Suprapubic skin (tissue), 4 donors: ENCODE data around the gene HNRNPM.

Experiments
- CTCF ChIP-seq, 2 donors: fragments of 200-600 bp in 1 of 2; fragments of 450-650 bp in 1 of 2; sonication (generic) in 1 of 2; IDR thresholded peaks; one replicate each; pipeline ENCODE4 v1.5.1; 2016 to 2019; ENCODE audit warnings: antibody characterized with exemption in 2 of 2, mild to moderate bottlenecking in 1 of 2, moderate library complexity in 1 of 2
- EP300 ChIP-seq: sonication (generic); formaldehyde crosslinking; IDR thresholded peaks from one replicate; pipeline ENCODE4 v1.6.1; 2017; ENCODE audit warnings: antibody characterized with exemption
- POLR2A ChIP-seq, 2 donors: fragments of 450-650 bp; IDR thresholded peaks; one replicate each; pipeline ENCODE4 v1.6.1; 2017; ENCODE audit warnings: antibody characterized with exemption in 2 of 2, mild to moderate bottlenecking in 2 of 2, moderate library complexity in 2 of 2
- POLR2AphosphoS5 ChIP-seq, 3 donors: sonication (generic); formaldehyde crosslinking; IDR thresholded peaks; one replicate each; pipeline ENCODE4 v1.6.1; 2017; ENCODE audit warnings: antibody characterized with exemption in 3 of 3

GRCh38 chr19:8518536-8518935 is 73.8 kb downstream of the HNRNPM start:
- TF ChIP-seq CTCF (IDR thresholded peaks at IDR 0.05) (no peak), POLR2A (IDR thresholded peaks at IDR 0.05) (no peak), POLR2AphosphoS5 (IDR thresholded peaks at IDR 0.05) (no peak), EP300 (no peak)
